Retinal pigment epithelial cell (primary cell): ENCODE measurements around the gene ELMO1.

Source experiments
- DNase-seq: peaks from one replicate; pipeline ENCODE4 v3.0.0-alpha.2; 2010; ENCODE audit warnings: low read depth
- H3K4me3 ChIP-seq: 2 replicates; pipeline ENCODE4 v1.5.1; 2011; ENCODE audit warnings: mild to moderate bottlenecking, low read length, control low read depth, moderate library complexity
- TF ChIP-seq, protein P1 (sequence below): conservative IDR thresholded peaks from 2 replicates; pipeline ENCODE4 v1.5.1; 2011; ENCODE audit warnings: low read depth, low read length, control low read depth, inconsistent platforms

ELMO1 gene

DNA sequence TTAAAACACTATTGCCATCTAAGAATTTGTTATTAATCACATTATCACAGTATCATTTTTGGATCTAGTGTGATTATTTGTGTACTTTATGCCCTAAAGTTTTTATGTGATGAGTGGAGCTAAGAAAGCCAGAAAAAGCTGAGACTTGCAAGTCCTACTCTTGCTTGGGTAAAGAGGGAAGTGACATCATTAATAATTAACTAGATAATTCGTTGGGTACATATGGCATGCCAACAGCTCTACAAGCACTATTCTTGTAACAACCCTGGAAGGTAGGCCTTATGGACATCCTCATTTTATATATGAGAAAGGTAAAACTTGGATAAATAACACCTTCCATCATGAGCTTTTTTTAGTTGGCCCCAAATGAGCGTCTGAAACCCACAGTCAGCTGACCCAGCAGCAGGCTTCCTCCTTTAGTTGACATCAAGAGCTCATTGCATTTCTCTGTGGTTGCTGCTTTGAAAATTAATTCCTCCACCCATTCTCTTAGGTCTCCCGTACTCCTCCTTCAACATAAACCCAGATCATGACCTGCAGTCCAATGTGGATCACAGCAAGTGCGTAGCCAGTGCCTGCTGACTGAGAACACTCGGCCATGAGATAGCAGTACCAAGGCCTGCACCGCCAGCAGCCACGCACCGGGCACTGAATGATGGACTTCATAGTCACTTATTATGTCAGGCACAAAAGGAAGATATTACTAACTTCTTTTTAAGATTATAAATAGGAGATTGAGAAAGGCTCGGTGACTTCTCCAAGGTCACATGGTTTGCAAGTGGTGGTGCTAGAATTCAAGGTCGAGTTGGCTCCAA, 432.4 kb downstream of the ELMO1 start:
- H3K4me3 ChIP-seq: no peak overlapping the region
- TF ChIP-seq, protein P1, sequence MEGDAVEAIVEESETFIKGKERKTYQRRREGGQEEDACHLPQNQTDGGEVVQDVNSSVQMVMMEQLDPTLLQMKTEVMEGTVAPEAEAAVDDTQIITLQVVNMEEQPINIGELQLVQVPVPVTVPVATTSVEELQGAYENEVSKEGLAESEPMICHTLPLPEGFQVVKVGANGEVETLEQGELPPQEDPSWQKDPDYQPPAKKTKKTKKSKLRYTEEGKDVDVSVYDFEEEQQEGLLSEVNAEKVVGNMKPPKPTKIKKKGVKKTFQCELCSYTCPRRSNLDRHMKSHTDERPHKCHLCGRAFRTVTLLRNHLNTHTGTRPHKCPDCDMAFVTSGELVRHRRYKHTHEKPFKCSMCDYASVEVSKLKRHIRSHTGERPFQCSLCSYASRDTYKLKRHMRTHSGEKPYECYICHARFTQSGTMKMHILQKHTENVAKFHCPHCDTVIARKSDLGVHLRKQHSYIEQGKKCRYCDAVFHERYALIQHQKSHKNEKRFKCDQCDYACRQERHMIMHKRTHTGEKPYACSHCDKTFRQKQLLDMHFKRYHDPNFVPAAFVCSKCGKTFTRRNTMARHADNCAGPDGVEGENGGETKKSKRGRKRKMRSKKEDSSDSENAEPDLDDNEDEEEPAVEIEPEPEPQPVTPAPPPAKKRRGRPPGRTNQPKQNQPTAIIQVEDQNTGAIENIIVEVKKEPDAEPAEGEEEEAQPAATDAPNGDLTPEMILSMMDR: no peak
- no peak for DNase-seq

DNA sequence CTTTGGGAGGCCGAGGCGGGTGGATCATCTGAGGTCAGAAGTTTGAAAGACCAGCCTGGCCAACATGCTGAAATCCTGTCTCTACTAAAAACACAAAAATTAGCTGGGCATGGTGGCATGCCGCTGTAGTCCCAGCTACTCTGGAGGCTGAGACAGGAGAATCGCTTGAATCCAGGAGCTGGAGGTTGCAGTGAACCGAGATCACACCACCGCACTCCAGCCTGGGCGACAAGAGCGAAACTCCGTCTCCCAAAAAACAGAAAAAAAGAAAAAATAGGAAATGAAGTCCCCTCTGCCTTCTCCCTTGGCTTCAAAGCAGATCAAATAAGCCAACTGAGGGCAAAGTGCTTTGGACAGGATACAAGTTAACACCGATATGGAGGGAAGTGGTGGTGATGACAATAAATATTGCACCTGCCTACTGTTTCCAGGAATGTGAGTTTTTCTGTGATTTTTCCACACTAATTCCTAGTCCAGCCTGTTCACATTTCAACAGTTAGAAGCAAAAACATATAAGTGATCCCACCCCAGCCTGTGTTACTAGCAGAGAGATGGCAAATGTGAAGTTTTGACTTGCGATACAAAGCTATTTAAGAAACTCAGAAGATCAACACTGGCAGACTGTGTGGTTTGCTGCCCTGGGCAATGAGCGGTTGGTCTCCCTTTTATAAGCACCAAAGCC, 433.2 kb downstream of the ELMO1 start:
- no peak for DNase-seq
- no peak overlapping the region for H3K4me3 ChIP-seq
- TF ChIP-seq, protein P1: no peak

DNA sequence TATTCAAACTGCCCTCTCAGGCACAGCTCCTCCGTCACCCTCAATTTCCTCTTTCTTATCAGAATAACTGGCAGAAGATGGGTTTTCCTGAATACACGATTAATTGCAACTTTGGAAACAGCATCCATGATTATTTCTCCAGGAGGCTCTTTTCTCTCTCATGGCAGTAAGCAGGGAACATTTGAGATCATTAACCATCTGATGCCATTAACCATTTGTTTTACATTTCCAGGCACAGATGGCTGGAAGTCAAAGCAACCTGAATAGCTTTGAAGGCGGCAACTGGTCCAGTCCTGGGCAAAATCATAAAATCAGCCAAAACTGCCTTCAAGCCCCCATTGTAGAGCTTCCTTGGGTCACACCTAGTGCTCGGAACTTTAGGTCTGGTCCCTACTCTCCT, 434.9 kb downstream of the ELMO1 start:
- H3K4me3 ChIP-seq: no peak overlapping the region
- DNase-seq: no peak
- TF ChIP-seq, protein P1: no peak

DNA sequence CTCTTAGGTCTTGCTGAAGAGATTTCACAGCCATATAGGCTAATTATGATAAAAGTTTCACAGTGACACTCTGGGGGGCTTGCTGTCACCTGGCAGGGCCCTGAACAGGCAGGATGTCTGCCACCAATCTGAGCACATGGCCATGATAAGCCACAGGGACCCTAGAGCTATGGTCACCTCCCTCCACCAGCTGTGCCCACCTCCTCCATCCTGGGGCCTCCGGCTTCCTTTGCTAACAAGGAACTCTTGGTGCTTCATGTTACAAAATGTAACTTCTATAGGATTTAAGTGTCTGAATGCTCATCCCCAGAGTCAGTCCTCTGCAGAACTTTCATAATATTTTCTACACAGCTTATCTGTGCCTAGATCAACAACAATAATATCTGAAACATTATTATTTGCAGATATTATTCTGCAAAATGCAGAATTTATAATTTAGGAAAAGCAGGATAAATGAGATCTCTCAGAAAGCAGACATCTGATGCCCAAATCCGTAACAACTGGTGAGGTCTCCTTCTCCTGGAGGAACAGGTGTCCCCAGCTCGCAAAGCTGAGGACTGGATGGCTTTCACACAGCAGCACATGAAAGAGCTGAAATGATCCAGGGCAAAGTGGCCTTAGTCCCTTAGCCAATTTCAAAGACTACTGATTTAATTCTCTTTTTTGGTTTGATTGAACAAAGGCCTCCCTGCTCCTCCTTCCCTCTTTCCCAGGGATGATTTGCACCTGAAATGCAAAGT, 437.3 kb downstream of the ELMO1 start:
- TF ChIP-seq, protein P1: no peak
- no peak for DNase-seq
- no peak overlapping the region for H3K4me3 ChIP-seq

DNA sequence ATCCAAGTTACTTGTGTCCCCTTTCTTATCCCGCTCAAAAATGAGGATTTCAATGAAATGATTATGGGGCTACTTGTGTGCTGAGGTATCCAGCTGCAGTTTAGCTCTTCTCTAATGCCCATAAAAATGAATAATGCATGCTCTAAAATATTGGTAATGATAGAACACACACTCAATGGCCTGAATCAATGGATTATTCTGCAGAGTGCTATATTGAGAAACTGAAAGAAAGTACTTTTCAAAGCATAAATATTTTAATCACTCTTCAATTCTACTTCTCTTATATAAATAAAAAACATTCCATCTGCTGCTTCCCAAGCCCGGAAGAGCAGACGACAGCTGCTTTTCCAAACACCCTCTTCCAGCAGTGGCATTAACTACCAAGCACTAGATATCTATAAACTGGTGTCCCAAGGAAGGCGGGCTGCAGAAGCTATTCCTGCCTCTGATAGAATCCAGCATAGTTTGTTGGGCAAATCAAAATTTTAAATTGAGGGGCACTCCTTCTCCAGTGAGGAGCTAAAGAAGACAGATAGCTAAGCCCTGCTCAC, 439.5 kb downstream of the ELMO1 start:
- DNase-seq: no peak
- TF ChIP-seq, protein P1: no peak
- H3K4me3 ChIP-seq: no peak overlapping the region

DNA sequence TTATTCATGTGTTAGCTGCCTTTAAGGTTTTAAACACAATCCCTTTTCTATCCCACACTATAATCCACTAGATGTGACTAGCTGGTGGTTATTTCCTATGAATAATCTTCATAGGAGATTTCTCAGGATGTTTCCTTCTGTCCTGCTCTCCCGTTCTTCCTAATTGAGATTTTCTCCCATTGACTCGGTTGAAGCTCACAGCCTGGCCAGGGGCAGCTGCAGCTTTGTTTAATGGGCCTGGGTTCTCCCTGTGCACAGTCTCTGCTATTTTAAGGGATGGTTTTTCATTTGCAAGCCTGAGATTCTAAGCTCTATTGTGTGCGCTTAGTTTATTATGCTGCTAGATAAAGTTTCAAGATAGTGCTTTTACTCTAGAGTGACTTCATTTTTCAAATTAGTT, 441.0 kb downstream of the ELMO1 start:
- DNase-seq: no peak
- H3K4me3 ChIP-seq: no peak overlapping the region
- TF ChIP-seq, protein P1: no peak
